Keratinocyte (primary cell): Measurements from ENCODE around the gene DLL1.

Source experiments
- EZH2 ChIP-seq: IDR thresholded peaks from one replicate; pipeline ENCODE4 v1.6.1; 2012; ENCODE audit warnings: inconsistent platforms, mild to moderate bottlenecking, low read length, moderate library complexity
- TF ChIP-seq, protein P1 (sequence below), 3 experiments: IDR thresholded peaks in 1 of 3; conservative IDR thresholded peaks in 1 of 3; optimal IDR thresholded peaks in 1 of 3; 2 replicates in 2 of 3; 3 replicates in 1 of 3; pipeline versions ENCODE3 to v1.5.1; 2011; ENCODE audit warnings: low read length in 3 of 3, mild to moderate bottlenecking in 3 of 3, moderate library complexity in 2 of 3, control low read depth in 1 of 3, inconsistent platforms in 1 of 3; ENCODE audit not compliant: insufficient read depth in 2 of 3; ENCODE audit errors: extremely low read depth in 1 of 3

DNA sequence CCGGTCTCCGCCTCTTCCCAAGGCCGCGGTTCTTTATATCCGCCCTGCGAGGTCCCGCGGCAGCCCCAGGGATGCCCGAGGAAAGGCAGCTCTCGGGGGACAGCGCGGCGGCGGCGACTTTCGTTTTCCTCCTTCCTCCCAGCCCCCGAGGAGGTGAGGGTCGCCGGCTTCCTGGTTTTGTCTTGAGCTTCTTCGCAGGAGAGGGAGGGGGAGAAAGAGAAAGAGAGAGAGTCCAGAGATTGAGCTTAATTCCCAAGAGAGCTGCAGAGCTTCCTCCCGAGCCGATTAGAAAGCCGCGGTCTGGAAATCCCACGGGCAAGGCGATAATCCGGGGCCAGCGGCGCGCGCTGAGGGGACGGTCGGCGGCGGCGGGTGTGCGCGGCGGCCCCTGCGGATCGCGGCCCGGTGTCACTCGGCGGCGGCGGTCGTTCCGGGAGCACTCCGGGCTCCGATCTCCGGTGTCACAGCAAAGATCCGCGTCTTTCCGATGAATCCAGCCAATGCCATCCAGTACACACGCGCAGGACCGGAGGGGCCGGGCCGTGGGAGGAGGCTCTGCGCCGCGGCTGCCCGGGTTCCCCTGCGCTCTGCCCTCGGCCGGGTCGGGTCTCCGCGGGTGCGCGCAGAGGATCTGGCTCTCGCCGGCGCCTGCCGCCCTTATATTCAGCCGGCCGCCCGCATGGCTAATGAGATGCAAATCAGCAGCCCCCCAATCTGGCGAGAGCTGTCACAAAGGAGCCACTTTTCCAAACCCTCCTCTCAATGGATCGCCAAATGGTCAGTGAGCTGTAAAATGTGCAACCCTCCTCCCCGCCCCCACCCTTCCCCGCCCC, at the start of gene DLL1:
- TF ChIP-seq EZH2 = no peak
- TF ChIP-seq, protein P1, sequence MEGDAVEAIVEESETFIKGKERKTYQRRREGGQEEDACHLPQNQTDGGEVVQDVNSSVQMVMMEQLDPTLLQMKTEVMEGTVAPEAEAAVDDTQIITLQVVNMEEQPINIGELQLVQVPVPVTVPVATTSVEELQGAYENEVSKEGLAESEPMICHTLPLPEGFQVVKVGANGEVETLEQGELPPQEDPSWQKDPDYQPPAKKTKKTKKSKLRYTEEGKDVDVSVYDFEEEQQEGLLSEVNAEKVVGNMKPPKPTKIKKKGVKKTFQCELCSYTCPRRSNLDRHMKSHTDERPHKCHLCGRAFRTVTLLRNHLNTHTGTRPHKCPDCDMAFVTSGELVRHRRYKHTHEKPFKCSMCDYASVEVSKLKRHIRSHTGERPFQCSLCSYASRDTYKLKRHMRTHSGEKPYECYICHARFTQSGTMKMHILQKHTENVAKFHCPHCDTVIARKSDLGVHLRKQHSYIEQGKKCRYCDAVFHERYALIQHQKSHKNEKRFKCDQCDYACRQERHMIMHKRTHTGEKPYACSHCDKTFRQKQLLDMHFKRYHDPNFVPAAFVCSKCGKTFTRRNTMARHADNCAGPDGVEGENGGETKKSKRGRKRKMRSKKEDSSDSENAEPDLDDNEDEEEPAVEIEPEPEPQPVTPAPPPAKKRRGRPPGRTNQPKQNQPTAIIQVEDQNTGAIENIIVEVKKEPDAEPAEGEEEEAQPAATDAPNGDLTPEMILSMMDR (optimal IDR thresholded peaks at IDR 0.05 in 1 of 3, IDR thresholded peaks at IDR 0.05 in 1 of 3, conservative IDR thresholded peaks at IDR 0.05 in 1 of 3; ENCODE audit: extremely low read depth in 1 of 3, insufficient read depth in 2 of 3, low read length in 3 of 3) = no peak
